HepG2 (cell line): Measurements from ENCODE around the gene IQSEC1. TPM values are rescaled to one million over a fixed set of nuclear protein-coding genes. Genes with fewer than 3 reads are reported as not detected.

ENCODE experiments used
- AGO1 ChIP-seq: fragments of 200-400 bp; formaldehyde crosslinking; IDR thresholded peaks from 2 replicates; pipeline ENCODE4 v1.6.1; 2017; ENCODE audit warnings: mild to moderate bottlenecking, low read depth, low read length, moderate library complexity; ENCODE audit not compliant: poor library complexity, severe bottlenecking
- ARNT2 ChIP-seq: sonication (generic); formaldehyde crosslinking; IDR thresholded peaks from 2 replicates; pipeline ENCODE4 v1.8.0; 2022; ENCODE audit warnings: mild to moderate bottlenecking, low read depth, missing genetic modification reagents, moderate library complexity
- FIP1L1 ChIP-seq: fragments of 200-400 bp; formaldehyde crosslinking; IDR thresholded peaks from 2 replicates; pipeline ENCODE4 v1.6.1; 2018; ENCODE audit warnings: low read depth, mild to moderate bottlenecking, low read length, moderate library complexity, borderline replicate concordance; ENCODE audit not compliant: insufficient read depth
- GABPA ChIP-seq, 2 experiments: IDR thresholded peaks; 2 replicates each; pipeline ENCODE4 v1.6.1; 2011 to 2016; ENCODE audit warnings: low read depth in 2 of 2, low read length in 1 of 2, missing biosample characterization in 1 of 2, missing genetic modification characterization in 1 of 2
- GATAD2A ChIP-seq: IDR thresholded peaks from 2 replicates; pipeline ENCODE4 v1.6.1; 2016
- HOXA3 ChIP-seq: sonication (generic); formaldehyde crosslinking; IDR thresholded peaks from 2 replicates; pipeline ENCODE4 v1.5.0; 2020; ENCODE audit warnings: missing genetic modification reagents
- ISL2 ChIP-seq: sonication (generic); formaldehyde crosslinking; IDR thresholded peaks from 2 replicates; pipeline ENCODE4 v1.5.0; 2020; ENCODE audit warnings: missing genetic modification reagents
- KLF6 ChIP-seq: IDR thresholded peaks from 2 replicates; pipeline ENCODE4 v1.8.0; 2016; ENCODE audit warnings: missing biosample characterization, missing genetic modification reagents
- NCOA1 ChIP-seq: sonication (generic); formaldehyde crosslinking; IDR thresholded peaks from 2 replicates; pipeline ENCODE4 v1.9.0; 2021; ENCODE audit warnings: missing genetic modification reagents
- NFKB2 ChIP-seq: sonication (generic); formaldehyde crosslinking; IDR thresholded peaks from 2 replicates; pipeline ENCODE4 v1.4.0; 2020; ENCODE audit warnings: missing genetic modification reagents, borderline replicate concordance
- PRMT3 ChIP-seq: sonication (generic); formaldehyde crosslinking; IDR thresholded peaks from 2 replicates; pipeline ENCODE4 v1.8.1; 2022; ENCODE audit warnings: low read depth, mild to moderate bottlenecking, moderate library complexity, missing genetic modification reagents, borderline replicate concordance
- REL ChIP-seq: sonication (generic); formaldehyde crosslinking; conservative IDR thresholded peaks from 2 replicates; pipeline ENCODE4 v1.8.0; 2022; ENCODE audit warnings: mild to moderate bottlenecking, missing genetic modification reagents, moderate library complexity
- RNF2 ChIP-seq: fragments of 450-650 bp; conservative IDR thresholded peaks from 2 replicates; pipeline ENCODE4 v1.6.1; 2016; ENCODE audit warnings: low read depth
- SKIL ChIP-seq: sonication (generic); formaldehyde crosslinking; IDR thresholded peaks from 2 replicates; pipeline ENCODE4 v1.8.0; 2022; ENCODE audit warnings: missing genetic modification reagents, mild to moderate bottlenecking, moderate library complexity, borderline replicate concordance
- SMC3 ChIP-seq: IDR thresholded peaks from 2 replicates; pipeline ENCODE4 v1.6.1; 2011; ENCODE audit warnings: low read length, improper control_type of control experiment
- ZNF552 ChIP-seq: sonication (generic); formaldehyde crosslinking; IDR thresholded peaks from 2 replicates; pipeline ENCODE4 v1.9.0; 2022; ENCODE audit warnings: missing genetic modification reagents, mild to moderate bottlenecking, borderline replicate concordance
- ZNF569 ChIP-seq: sonication (generic); formaldehyde crosslinking; IDR thresholded peaks from 2 replicates; pipeline ENCODE4 v1.5.0; 2020; ENCODE audit warnings: mild to moderate bottlenecking, missing genetic modification reagents, moderate library complexity, borderline replicate concordance
- ZNF616 ChIP-seq: sonication (generic); formaldehyde crosslinking; IDR thresholded peaks from 2 replicates; pipeline ENCODE4 v1.5.0; 2020; ENCODE audit warnings: low read depth, mild to moderate bottlenecking, missing genetic modification reagents
- ZNF724P ChIP-seq: sonication (generic); formaldehyde crosslinking; IDR thresholded peaks from 2 replicates; pipeline ENCODE4 v1.8.0; 2022; ENCODE audit warnings: missing genetic modification reagents, borderline replicate concordance
- ZNF839 ChIP-seq: sonication (generic); formaldehyde crosslinking; IDR thresholded peaks from 2 replicates; pipeline ENCODE4 v1.4.0; 2020; ENCODE audit warnings: missing genetic modification reagents, mild to moderate bottlenecking, borderline replicate concordance
- ZSCAN9 ChIP-seq: IDR thresholded peaks from 2 replicates; pipeline ENCODE4 v1.6.1; 2016; ENCODE audit warnings: borderline replicate concordance
- polyA plus RNA-seq, 8 experiments: library from polyadenylated mRNA; depleted of rRNA in 3 of 8; stranded (reverse) in 7 of 8; unstranded in 1 of 8; fragments of >200 nt; fragmentation: Illumina TruSeq in 4 of 8; extraction: Trizol in 4 of 8; gene quantifications; 2 replicates each; pipeline versions ENCODE4 v1.2.1 to v1.2.3, GENCODE V29; 2011 to 2016; ENCODE audit warnings: low read depth in 4 of 8, missing spikeins in 1 of 8, mixed read lengths in 1 of 8; ENCODE audit not compliant: insufficient read depth in 1 of 8
- total RNA-seq, 5 experiments: library from RNA; depleted of rRNA; stranded (reverse); fragments of >200 nt; fragmentation: Illumina TruSeq; extraction: Trizol; gene quantifications; 2 replicates each; pipeline ENCODE4 v1.2.3, GENCODE V29; 2016; ENCODE audit warnings: low read depth in 1 of 5
- TF ChIP-seq, protein P1 (sequence below), 2 experiments: sonication (generic) in 1 of 2; formaldehyde crosslinking in 1 of 2; IDR thresholded peaks; 2 replicates each; pipeline versions ENCODE4 v1.6.1 to v1.9.0; 2014 to 2022; ENCODE audit warnings: antibody characterized with exemption in 1 of 2, borderline replicate concordance in 1 of 2, inconsistent platforms in 1 of 2, low read depth in 1 of 2, missing genetic modification reagents in 1 of 2

The IQSEC1 gene
- total and polyA plus RNA-seq, 2 of the 13 experiments (the other 11 are each of a cell fraction or from before 2014, with no cell fraction given), result 17.4 to 20.2 TPM

GRCh38 chr3:12967606-12968351 is 105.5 kb downstream of the IQSEC1 start (continued):
- TF ChIP-seq SMC3 (no peak), ZNF569 (no peak), NFKB2 (CRISPR knock-in tag) (0 out of 2 replicates have a peak, but pooled peaks have one; percentile 23), ZNF839 (CRISPR knock-in tag) (no peak), GATAD2A (CRISPR knock-in tag) (peak; percentile 36; the same call in 1 of the 2 replicates), KLF6 (peak; percentile 51; the same call in 1 of the 2 replicates), GABPA (IDR thresholded peaks at IDR 0.05; ENCODE audit: low read depth, low read length) (no peak), GABPA (CRISPR knock-in tag; IDR thresholded peaks at IDR 0.05; ENCODE audit: low read depth) (no peak), ARNT2 (CRISPR knock-in tag) (no peak; the same call in 1 of the 2 replicates), ZNF552 (CRISPR knock-in tag) (no peak), NCOA1 (CRISPR knock-in tag) (no peak), REL (no peak), ZSCAN9 (CRISPR knock-in tag) (no peak; the same call in 1 of the 2 replicates), ISL2 (peak; percentile 35; the same call in 1 of the 2 replicates), PRMT3 (CRISPR knock-in tag) (no peak), RNF2 (no peak), SKIL (CRISPR knock-in tag) (no peak), FIP1L1 (no peak), HOXA3 (CRISPR knock-in tag) (peak; percentile 62; the same call in 1 of the 2 replicates), AGO1 (no peak), ZNF724P (CRISPR knock-in tag) (no peak), ZNF616 (CRISPR knock-in tag) (no peak)
- TF ChIP-seq, protein P1, sequence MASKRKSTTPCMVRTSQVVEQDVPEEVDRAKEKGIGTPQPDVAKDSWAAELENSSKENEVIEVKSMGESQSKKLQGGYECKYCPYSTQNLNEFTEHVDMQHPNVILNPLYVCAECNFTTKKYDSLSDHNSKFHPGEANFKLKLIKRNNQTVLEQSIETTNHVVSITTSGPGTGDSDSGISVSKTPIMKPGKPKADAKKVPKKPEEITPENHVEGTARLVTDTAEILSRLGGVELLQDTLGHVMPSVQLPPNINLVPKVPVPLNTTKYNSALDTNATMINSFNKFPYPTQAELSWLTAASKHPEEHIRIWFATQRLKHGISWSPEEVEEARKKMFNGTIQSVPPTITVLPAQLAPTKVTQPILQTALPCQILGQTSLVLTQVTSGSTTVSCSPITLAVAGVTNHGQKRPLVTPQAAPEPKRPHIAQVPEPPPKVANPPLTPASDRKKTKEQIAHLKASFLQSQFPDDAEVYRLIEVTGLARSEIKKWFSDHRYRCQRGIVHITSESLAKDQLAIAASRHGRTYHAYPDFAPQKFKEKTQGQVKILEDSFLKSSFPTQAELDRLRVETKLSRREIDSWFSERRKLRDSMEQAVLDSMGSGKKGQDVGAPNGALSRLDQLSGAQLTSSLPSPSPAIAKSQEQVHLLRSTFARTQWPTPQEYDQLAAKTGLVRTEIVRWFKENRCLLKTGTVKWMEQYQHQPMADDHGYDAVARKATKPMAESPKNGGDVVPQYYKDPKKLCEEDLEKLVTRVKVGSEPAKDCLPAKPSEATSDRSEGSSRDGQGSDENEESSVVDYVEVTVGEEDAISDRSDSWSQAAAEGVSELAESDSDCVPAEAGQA (IDR thresholded peaks at IDR 0.05; ENCODE audit: low read depth), result no peak
- TF ChIP-seq, protein P1 (CRISPR knock-in tag; IDR thresholded peaks at IDR 0.05; ENCODE audit: borderline replicate concordance), result no peak
